HepG2 (cell line): ENCODE results near the gene DLX3. TPM values are rescaled to one million over a fixed set of nuclear protein-coding genes. Genes with fewer than 3 reads are reported as not detected.

Source experiments
- ASH2L ChIP-seq: fragments of 300-600, 200-600 bp; sonication (generic); IDR thresholded peaks from 2 replicates; pipeline ENCODE4 v1.7.0; 2017; ENCODE audit warnings: low read depth, mild to moderate bottlenecking, moderate library complexity, mixed read lengths, low read length; ENCODE audit not compliant: insufficient read length
- BHLHE40 ChIP-seq: IDR thresholded peaks from 2 replicates; pipeline ENCODE4 v1.6.1; 2011; ENCODE audit warnings: low read length, improper control_type of control experiment
- EP300 ChIP-seq, 3 experiments: sonication (generic) in 1 of 3; formaldehyde crosslinking in 1 of 3; IDR thresholded peaks; 2 replicates each; pipeline versions ENCODE4 v1.5.1 to v1.6.1; 2011 to 2020; ENCODE audit warnings: low read depth in 2 of 3, low read length in 2 of 3, borderline replicate concordance in 1 of 3, improper control_type of control experiment in 1 of 3, mild to moderate bottlenecking in 1 of 3, missing genetic modification reagents in 1 of 3, moderate library complexity in 1 of 3
- HNRNPK ChIP-seq: fragments of 200-400 bp; formaldehyde crosslinking; IDR thresholded peaks from 2 replicates; pipeline ENCODE4 v1.6.1; 2018; ENCODE audit warnings: low read length, low read depth, moderate library complexity, mild to moderate bottlenecking; ENCODE audit not compliant: poor library complexity, severe bottlenecking
- HNRNPLL ChIP-seq: fragments of 200-400 bp; formaldehyde crosslinking; IDR thresholded peaks from 2 replicates; pipeline ENCODE4 v1.6.1; 2017; ENCODE audit warnings: mild to moderate bottlenecking, low read depth, low read length; ENCODE audit not compliant: poor library complexity, severe bottlenecking
- NFIC ChIP-seq: IDR thresholded peaks from 2 replicates; pipeline ENCODE4 v1.6.1; 2012; ENCODE audit warnings: mild to moderate bottlenecking, low read length, inconsistent platforms
- PITX1 ChIP-seq: sonication (generic); formaldehyde crosslinking; IDR thresholded peaks from 2 replicates; pipeline ENCODE4 v1.5.1; 2020; ENCODE audit warnings: mild to moderate bottlenecking, missing genetic modification reagents
- SOX13 ChIP-seq, 3 experiments: fragments of 450-650 bp in 1 of 3; sonication (generic) in 1 of 3; formaldehyde crosslinking in 1 of 3; IDR thresholded peaks in 2 of 3; conservative IDR thresholded peaks in 1 of 3; 2 replicates each; pipeline versions ENCODE4 v1.5.0 to v1.6.1; 2016 to 2020; ENCODE audit warnings: antibody characterized with exemption in 1 of 3, mild to moderate bottlenecking in 1 of 3, missing compliant biosample characterization in 1 of 3, missing genetic modification reagents in 1 of 3, moderate library complexity in 1 of 3
- SOX5 ChIP-seq: IDR thresholded peaks from 2 replicates; pipeline ENCODE4 v1.6.1; 2016; ENCODE audit warnings: borderline replicate concordance
- SRSF1 ChIP-seq: fragments of 200-400 bp; formaldehyde crosslinking; optimal IDR thresholded peaks from 2 replicates; pipeline ENCODE3; 2017; ENCODE audit warnings: mild to moderate bottlenecking, low read depth, low read length, moderate library complexity
- ZBTB20 ChIP-seq: sonication (generic); formaldehyde crosslinking; IDR thresholded peaks from 2 replicates; pipeline ENCODE4 v1.8.1; 2023; ENCODE audit warnings: missing genetic modification reagents, low read depth, mild to moderate bottlenecking, borderline replicate concordance
- ZIK1 ChIP-seq: sonication (generic); formaldehyde crosslinking; IDR thresholded peaks from 2 replicates; pipeline ENCODE4 v1.5.0; 2020; ENCODE audit warnings: mild to moderate bottlenecking, low read depth, missing genetic modification reagents, borderline replicate concordance
- ZKSCAN5 ChIP-seq: sonication (generic); formaldehyde crosslinking; IDR thresholded peaks from 2 replicates; pipeline ENCODE4 v1.5.1; 2020; ENCODE audit warnings: mild to moderate bottlenecking, missing genetic modification reagents
- ZNF546 ChIP-seq: sonication (generic); formaldehyde crosslinking; conservative IDR thresholded peaks from 2 replicates; pipeline ENCODE4 v1.8.1; 2023; ENCODE audit warnings: mild to moderate bottlenecking, missing genetic modification reagents
- ZNF570 ChIP-seq: sonication (generic); formaldehyde crosslinking; IDR thresholded peaks from 2 replicates; pipeline ENCODE4 v1.4.0; 2020; ENCODE audit warnings: mild to moderate bottlenecking, missing genetic modification reagents, borderline replicate concordance
- ZNF614 ChIP-seq: IDR thresholded peaks from 2 replicates; pipeline ENCODE4 v1.6.1; 2018; ENCODE audit warnings: missing biosample characterization, missing genetic modification reagents, inconsistent platforms, borderline replicate concordance
- polyA plus RNA-seq, 8 experiments: library from polyadenylated mRNA; depleted of rRNA in 3 of 8; stranded (reverse) in 7 of 8; unstranded in 1 of 8; fragments of >200 nt; fragmentation: Illumina TruSeq in 4 of 8; extraction: Trizol in 4 of 8; gene quantifications; 2 replicates each; pipeline versions ENCODE4 v1.2.1 to v1.2.3, GENCODE V29; 2011 to 2016; ENCODE audit warnings: low read depth in 4 of 8, missing spikeins in 1 of 8, mixed read lengths in 1 of 8; ENCODE audit not compliant: insufficient read depth in 1 of 8
- total RNA-seq, 5 experiments: library from RNA; depleted of rRNA; stranded (reverse); fragments of >200 nt; fragmentation: Illumina TruSeq; extraction: Trizol; gene quantifications; 2 replicates each; pipeline ENCODE4 v1.2.3, GENCODE V29; 2016; ENCODE audit warnings: low read depth in 1 of 5
- TF ChIP-seq, protein P1 (sequence below): sonication (generic); formaldehyde crosslinking; IDR thresholded peaks from 2 replicates; pipeline ENCODE4 v1.9.0; 2021; ENCODE audit warnings: missing genetic modification reagents, mild to moderate bottlenecking, borderline replicate concordance
- TF ChIP-seq, protein P2 (sequence below): sonication (generic); formaldehyde crosslinking; IDR thresholded peaks from 2 replicates; pipeline ENCODE4 v1.5.1; 2020; ENCODE audit warnings: mild to moderate bottlenecking, moderate library complexity, missing genetic modification reagents
- TF ChIP-seq, protein P3 (sequence below): IDR thresholded peaks from 2 replicates; pipeline ENCODE4 v1.6.1; 2016; ENCODE audit warnings: control low read depth
- TF ChIP-seq, protein P4 (sequence below): sonication (generic); formaldehyde crosslinking; IDR thresholded peaks from 2 replicates; pipeline ENCODE4 v1.4.0; 2020; ENCODE audit warnings: mild to moderate bottlenecking, low read depth, missing genetic modification reagents

DLX3 gene
- total and polyA plus RNA-seq, 2 of the 13 experiments (the other 11 are each of a cell fraction or from before 2014, with no cell fraction given) = 0.03 TPM; not detected in 1

DNA sequence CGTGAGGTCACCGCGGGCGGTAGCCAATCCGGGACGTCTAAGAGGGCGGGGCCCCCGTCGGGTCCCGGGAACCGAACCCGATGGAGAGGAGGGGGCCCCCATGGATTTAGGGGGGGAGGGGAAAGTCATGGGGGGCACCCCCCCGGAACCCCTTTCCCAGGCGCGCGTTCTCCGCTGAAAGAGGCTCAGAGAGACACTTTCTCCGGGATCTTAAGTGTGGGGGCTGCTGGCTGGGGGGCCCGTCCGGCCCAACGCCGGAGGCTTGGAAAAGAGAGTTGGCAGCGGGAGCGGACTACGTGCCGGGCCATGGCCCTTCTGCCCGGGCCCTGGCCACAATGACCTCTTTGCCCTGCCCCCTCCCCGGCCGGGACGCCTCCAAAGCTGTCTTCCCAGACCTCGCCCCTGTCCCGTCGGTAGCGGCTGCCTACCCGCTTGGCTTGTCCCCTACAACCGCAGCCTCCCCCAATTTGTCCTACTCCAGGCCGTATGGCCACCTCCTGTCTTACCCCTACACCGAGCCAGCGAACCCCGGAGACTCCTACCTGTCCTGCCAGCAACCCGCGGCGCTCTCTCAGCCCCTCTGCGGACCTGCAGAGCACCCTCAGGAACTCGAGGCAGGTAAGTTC, 25.8 kb downstream of the DLX3 start, which contains the start of gene DLX4 (continued):
- TF ChIP-seq, protein P1, sequence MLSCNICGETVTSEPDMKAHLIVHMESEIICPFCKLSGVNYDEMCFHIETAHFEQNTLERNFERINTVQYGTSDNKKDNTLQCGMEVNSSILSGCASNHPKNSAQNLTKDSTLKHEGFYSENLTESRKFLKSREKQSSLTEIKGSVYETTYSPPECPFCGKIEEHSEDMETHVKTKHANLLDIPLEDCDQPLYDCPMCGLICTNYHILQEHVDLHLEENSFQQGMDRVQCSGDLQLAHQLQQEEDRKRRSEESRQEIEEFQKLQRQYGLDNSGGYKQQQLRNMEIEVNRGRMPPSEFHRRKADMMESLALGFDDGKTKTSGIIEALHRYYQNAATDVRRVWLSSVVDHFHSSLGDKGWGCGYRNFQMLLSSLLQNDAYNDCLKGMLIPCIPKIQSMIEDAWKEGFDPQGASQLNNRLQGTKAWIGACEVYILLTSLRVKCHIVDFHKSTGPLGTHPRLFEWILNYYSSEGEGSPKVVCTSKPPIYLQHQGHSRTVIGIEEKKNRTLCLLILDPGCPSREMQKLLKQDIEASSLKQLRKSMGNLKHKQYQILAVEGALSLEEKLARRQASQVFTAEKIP (CRISPR knock-in tag) = no peak
- TF ChIP-seq PITX1 (CRISPR knock-in tag) (no peak), NFIC (no peak), EP300 (IDR thresholded peaks at IDR 0.05; ENCODE audit: low read depth in 2 of 2, low read length in 2 of 2) (0 out of 4 replicates have a peak, but pooled peaks of 1 of the 2 experiments have one; percentile 8), EP300 (CRISPR knock-in tag; IDR thresholded peaks at IDR 0.05; ENCODE audit: borderline replicate concordance) (no peak), ZBTB20 (CRISPR knock-in tag) (0 out of 2 replicates have a peak, but pooled peaks have one; percentile 27), BHLHE40 (no peak), ASH2L (peak; percentile 4), ZNF614 (CRISPR knock-in tag) (no peak), SRSF1 (peak; percentile 91), ZNF546 (CRISPR knock-in tag) (no peak), SOX13 (IDR thresholded peaks at IDR 0.05) (no peak), SOX13 (CRISPR knock-in tag; conservative IDR thresholded peaks at IDR 0.05 in 1 of 2, IDR thresholded peaks at IDR 0.05 in 1 of 2) (no peak), SOX5 (CRISPR knock-in tag) (no peak), HNRNPLL (no peak), ZKSCAN5 (no peak), ZNF570 (CRISPR knock-in tag) (0 out of 2 replicates have a peak, but pooled peaks have one; percentile 25), ZIK1 (CRISPR knock-in tag) (no peak), HNRNPK (peak; percentile 43)
- TF ChIP-seq, protein P2, sequence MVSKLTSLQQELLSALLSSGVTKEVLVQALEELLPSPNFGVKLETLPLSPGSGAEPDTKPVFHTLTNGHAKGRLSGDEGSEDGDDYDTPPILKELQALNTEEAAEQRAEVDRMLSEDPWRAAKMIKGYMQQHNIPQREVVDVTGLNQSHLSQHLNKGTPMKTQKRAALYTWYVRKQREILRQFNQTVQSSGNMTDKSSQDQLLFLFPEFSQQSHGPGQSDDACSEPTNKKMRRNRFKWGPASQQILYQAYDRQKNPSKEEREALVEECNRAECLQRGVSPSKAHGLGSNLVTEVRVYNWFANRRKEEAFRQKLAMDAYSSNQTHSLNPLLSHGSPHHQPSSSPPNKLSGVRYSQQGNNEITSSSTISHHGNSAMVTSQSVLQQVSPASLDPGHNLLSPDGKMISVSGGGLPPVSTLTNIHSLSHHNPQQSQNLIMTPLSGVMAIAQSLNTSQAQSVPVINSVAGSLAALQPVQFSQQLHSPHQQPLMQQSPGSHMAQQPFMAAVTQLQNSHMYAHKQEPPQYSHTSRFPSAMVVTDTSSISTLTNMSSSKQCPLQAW (CRISPR knock-in tag) = no peak
- TF ChIP-seq, protein P3, sequence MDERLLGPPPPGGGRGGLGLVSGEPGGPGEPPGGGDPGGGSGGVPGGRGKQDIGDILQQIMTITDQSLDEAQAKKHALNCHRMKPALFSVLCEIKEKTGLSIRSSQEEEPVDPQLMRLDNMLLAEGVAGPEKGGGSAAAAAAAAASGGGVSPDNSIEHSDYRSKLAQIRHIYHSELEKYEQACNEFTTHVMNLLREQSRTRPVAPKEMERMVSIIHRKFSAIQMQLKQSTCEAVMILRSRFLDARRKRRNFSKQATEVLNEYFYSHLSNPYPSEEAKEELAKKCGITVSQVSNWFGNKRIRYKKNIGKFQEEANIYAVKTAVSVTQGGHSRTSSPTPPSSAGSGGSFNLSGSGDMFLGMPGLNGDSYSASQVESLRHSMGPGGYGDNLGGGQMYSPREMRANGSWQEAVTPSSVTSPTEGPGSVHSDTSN (CRISPR knock-in tag) = no peak
- TF ChIP-seq, protein P4, sequence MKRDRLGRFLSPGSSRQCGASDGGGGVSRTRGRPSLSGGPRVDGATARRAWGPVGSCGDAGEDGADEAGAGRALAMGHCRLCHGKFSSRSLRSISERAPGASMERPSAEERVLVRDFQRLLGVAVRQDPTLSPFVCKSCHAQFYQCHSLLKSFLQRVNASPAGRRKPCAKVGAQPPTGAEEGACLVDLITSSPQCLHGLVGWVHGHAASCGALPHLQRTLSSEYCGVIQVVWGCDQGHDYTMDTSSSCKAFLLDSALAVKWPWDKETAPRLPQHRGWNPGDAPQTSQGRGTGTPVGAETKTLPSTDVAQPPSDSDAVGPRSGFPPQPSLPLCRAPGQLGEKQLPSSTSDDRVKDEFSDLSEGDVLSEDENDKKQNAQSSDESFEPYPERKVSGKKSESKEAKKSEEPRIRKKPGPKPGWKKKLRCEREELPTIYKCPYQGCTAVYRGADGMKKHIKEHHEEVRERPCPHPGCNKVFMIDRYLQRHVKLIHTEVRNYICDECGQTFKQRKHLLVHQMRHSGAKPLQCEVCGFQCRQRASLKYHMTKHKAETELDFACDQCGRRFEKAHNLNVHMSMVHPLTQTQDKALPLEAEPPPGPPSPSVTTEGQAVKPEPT (CRISPR knock-in tag) = no peak
